Measurements from ENCODE around the gene YPEL1. TPM values are rescaled to one million over a fixed set of nuclear protein-coding genes. Genes with fewer than 3 reads are reported as not detected.
"Not testable (repeated sequence)": the region's sequence is repeated elsewhere in the genome, so short reads cannot be mapped to it uniquely, and the experiment has no call there.

Gene YPEL1
- total RNA-seq, 1 experiment from 2014 or later = 2.2 TPM

- DNase-seq = no peak
- Histone ChIP-seq H3K36me3 (replicated peaks; ENCODE audit: control insufficient read depth, insufficient read depth, low read length) (peaks cover 22% of the 10 kb centered on the region), H3K4me3 (ENCODE audit: insufficient read depth, low read depth, low read length) (no peak overlapping the region), H3K27me3 (ENCODE audit: control insufficient read depth, insufficient read depth, low read length) (no peaks in the 10 kb centered on the region)
Observed at GRCh38 chr22:21760640-21761039, 25.0 kb upstream of the YPEL1 start.

- no peak overlapping the region for H3K4me3 ChIP-seq (ENCODE audit: insufficient read depth, low read depth, low read length)
- H3K27me3 ChIP-seq (ENCODE audit: control insufficient read depth, insufficient read depth, low read length) = no peaks in the 10 kb centered on the region
- peaks cover 19% of the 10 kb centered on the region for H3K36me3 ChIP-seq (replicated peaks; ENCODE audit: control insufficient read depth, insufficient read depth, low read length)
- no peak for DNase-seq
Observed at GRCh38 chr22:21759646-21760376, 24.2 kb upstream of the YPEL1 start.

GRCh38 chr22:21759093-21759492 is 23.5 kb upstream of the YPEL1 start:
- Histone ChIP-seq H3K36me3 (replicated peaks; ENCODE audit: control insufficient read depth, insufficient read depth, low read length) (peaks cover 13% of the 10 kb centered on the region), H3K27me3 (ENCODE audit: control insufficient read depth, insufficient read depth, low read length) (no peaks in the 10 kb centered on the region), H3K4me3 (ENCODE audit: insufficient read depth, low read depth, low read length) (no peak overlapping the region)
- DNase-seq = no peak

- no peak for DNase-seq
- Histone ChIP-seq H3K36me3 (replicated peaks; ENCODE audit: control insufficient read depth, insufficient read depth, low read length) (peaks cover 6% of the 10 kb centered on the region; the same call in 1 of the 2 replicates), H3K4me3 (ENCODE audit: insufficient read depth, low read depth, low read length) (no peak overlapping the region), H3K27me3 (ENCODE audit: control insufficient read depth, insufficient read depth, low read length) (no peaks in the 10 kb centered on the region)
Observed at GRCh38 chr22:21758091-21758864, 22.7 kb upstream of the YPEL1 start.

- H3K27me3 ChIP-seq (ENCODE audit: control insufficient read depth, insufficient read depth, low read length) = no peaks in the 10 kb centered on the region
- no peak overlapping the region for H3K4me3 ChIP-seq (ENCODE audit: insufficient read depth, low read depth, low read length)
- H3K36me3 ChIP-seq (replicated peaks; ENCODE audit: control insufficient read depth, insufficient read depth, low read length) = no peaks in the 10 kb centered on the region
- DNase-seq = no peak
Observed at GRCh38 chr22:21755851-21756284, 20.3 kb upstream of the YPEL1 start.

GRCh38 chr22:21754523-21754922 is 18.9 kb upstream of the YPEL1 start:
- no peaks in the 10 kb centered on the region for H3K36me3 ChIP-seq (replicated peaks; ENCODE audit: control insufficient read depth, insufficient read depth, low read length)
- no peak overlapping the region for H3K4me3 ChIP-seq (ENCODE audit: insufficient read depth, low read depth, low read length)
- H3K27me3 ChIP-seq (ENCODE audit: control insufficient read depth, insufficient read depth, low read length) = no peaks in the 10 kb centered on the region
- DNase-seq = no peak

- Histone ChIP-seq H3K27me3 (ENCODE audit: control insufficient read depth, insufficient read depth, low read length) (no peaks in the 10 kb centered on the region), H3K4me3 (ENCODE audit: insufficient read depth, low read depth, low read length) (no peak overlapping the region)
- no peak for DNase-seq
Observed at GRCh38 chr22:21753374-21754111, 17.9 kb upstream of the YPEL1 start.

GRCh38 chr22:21752276-21752675 is 16.7 kb upstream of the YPEL1 start:
- DNase-seq = no peak
- H3K36me3 ChIP-seq (replicated peaks; ENCODE audit: control insufficient read depth, insufficient read depth, low read length) = no peaks in the 10 kb centered on the region
- no peak overlapping the region for H3K4me3 ChIP-seq (ENCODE audit: insufficient read depth, low read depth, low read length)
- H3K27me3 ChIP-seq (ENCODE audit: control insufficient read depth, insufficient read depth, low read length) = no peaks in the 10 kb centered on the region

More at GRCh38 chr22:21753374-21754111, 17.9 kb upstream of the YPEL1 start:
- H3K36me3 ChIP-seq (replicated peaks; ENCODE audit: control insufficient read depth, insufficient read depth, low read length) = no peaks in the 10 kb centered on the region

- no peak for DNase-seq
- Histone ChIP-seq H3K36me3 (replicated peaks; ENCODE audit: control insufficient read depth, insufficient read depth, low read length) (no peaks in the 10 kb centered on the region), H3K27me3 (ENCODE audit: control insufficient read depth, insufficient read depth, low read length) (no peaks in the 10 kb centered on the region), H3K4me3 (ENCODE audit: insufficient read depth, low read depth, low read length) (no peak overlapping the region)
Observed at GRCh38 chr22:21745948-21746347, 10.4 kb upstream of the YPEL1 start.

GRCh38 chr22:21744917-21745316 is 9.3 kb upstream of the YPEL1 start:
- H3K36me3 ChIP-seq (replicated peaks; ENCODE audit: control insufficient read depth, insufficient read depth, low read length); DNase-seq; H3K27me3 ChIP-seq (ENCODE audit: control insufficient read depth, insufficient read depth, low read length); H3K4me3 ChIP-seq (ENCODE audit: insufficient read depth, low read depth, low read length): not testable (repeated sequence)

- H3K4me3 ChIP-seq (ENCODE audit: insufficient read depth, low read depth, low read length) = no peak overlapping the region
- no peak for DNase-seq
- H3K27me3 ChIP-seq (ENCODE audit: control insufficient read depth, insufficient read depth, low read length) = peaks cover 4% of the 10 kb centered on the region; the same call in 1 of the 2 replicates
- H3K36me3 ChIP-seq (replicated peaks; ENCODE audit: control insufficient read depth, insufficient read depth, low read length) = no peaks in the 10 kb centered on the region
Observed at GRCh38 chr22:21741790-21742189, 6.2 kb upstream of the YPEL1 start.

GRCh38 chr22:21741059-21741458 is 5.5 kb upstream of the YPEL1 start:
- Histone ChIP-seq H3K27me3 (ENCODE audit: control insufficient read depth, insufficient read depth, low read length) (peaks cover 8% of the 10 kb centered on the region; the same call in 1 of the 2 replicates), H3K4me3 (ENCODE audit: insufficient read depth, low read depth, low read length) (no peak overlapping the region), H3K36me3 (replicated peaks; ENCODE audit: control insufficient read depth, insufficient read depth, low read length) (no peaks in the 10 kb centered on the region)
- no peak for DNase-seq

GRCh38 chr22:21739828-21740377 is 4.3 kb upstream of the YPEL1 start:
- no peaks in the 10 kb centered on the region for H3K36me3 ChIP-seq (replicated peaks; ENCODE audit: control insufficient read depth, insufficient read depth, low read length)
- no peak for DNase-seq

GRCh38 chr22:21738966-21739365 is 3.4 kb upstream of the YPEL1 start:
- DNase-seq = peak; percentile 61
- H3K36me3 ChIP-seq (replicated peaks; ENCODE audit: control insufficient read depth, insufficient read depth, low read length) = no peaks in the 10 kb centered on the region
- H3K4me3 ChIP-seq (ENCODE audit: insufficient read depth, low read depth, low read length) = no peak overlapping the region
- H3K27me3 ChIP-seq (ENCODE audit: control insufficient read depth, insufficient read depth, low read length) = peaks cover 18% of the 10 kb centered on the region

More at GRCh38 chr22:21739828-21740377, 4.3 kb upstream of the YPEL1 start:
- Histone ChIP-seq H3K4me3 (ENCODE audit: insufficient read depth, low read depth, low read length) (no peak overlapping the region), H3K27me3 (ENCODE audit: control insufficient read depth, insufficient read depth, low read length) (peaks cover 10% of the 10 kb centered on the region; the same call in 1 of the 2 replicates)

All from H7 (cell line).